Neural cell (in vitro differentiated cells): ENCODE measurements around the gene ELFN1.

Experiments
- CTCF ChIP-seq: fragments of 450-650 bp; IDR thresholded peaks from 2 replicates; pipeline ENCODE4 v1.5.1; 2014; ENCODE audit warnings: antibody characterized with exemption, mild to moderate bottlenecking, moderate library complexity; ENCODE audit not compliant: poor library complexity, severe bottlenecking
- EP300 ChIP-seq: fragments of 450-650 bp; conservative IDR thresholded peaks from 2 replicates; pipeline ENCODE4 v1.6.1; 2014; ENCODE audit warnings: antibody characterized with exemption, mild to moderate bottlenecking, moderate library complexity; ENCODE audit not compliant: poor library complexity, severe bottlenecking
- POLR2AphosphoS5 ChIP-seq: IDR thresholded peaks from 2 replicates; pipeline ENCODE4 v1.6.1; 2012
- TAF1 ChIP-seq: IDR thresholded peaks from 2 replicates; pipeline ENCODE4 v1.6.1; 2012; ENCODE audit warnings: low read depth

- TF ChIP-seq CTCF (no peak), POLR2AphosphoS5 (no peak), TAF1 (no peak), EP300 (no peak)
Observed at GRCh38 chr7:1755783-1756625, 85.9 kb downstream of the ELFN1 start.
